ENCODE results near the gene NDUFA13.
"Not testable (repeated sequence)": the region's sequence is repeated elsewhere in the genome, so short reads cannot be mapped to it uniquely, and the experiment has no call there.

NDUFA13 gene

GRCh38 chr19:19515642-19516519 is at the start of gene NDUFA13:
NDUFA13 (plus strand) TSS chr19:19516225; CDS start chr19:19516239, 14 bp downstream.
- DNase-seq (ENCODE audit: low read depth in 2 of 2): peak; percentile 86

DNA sequence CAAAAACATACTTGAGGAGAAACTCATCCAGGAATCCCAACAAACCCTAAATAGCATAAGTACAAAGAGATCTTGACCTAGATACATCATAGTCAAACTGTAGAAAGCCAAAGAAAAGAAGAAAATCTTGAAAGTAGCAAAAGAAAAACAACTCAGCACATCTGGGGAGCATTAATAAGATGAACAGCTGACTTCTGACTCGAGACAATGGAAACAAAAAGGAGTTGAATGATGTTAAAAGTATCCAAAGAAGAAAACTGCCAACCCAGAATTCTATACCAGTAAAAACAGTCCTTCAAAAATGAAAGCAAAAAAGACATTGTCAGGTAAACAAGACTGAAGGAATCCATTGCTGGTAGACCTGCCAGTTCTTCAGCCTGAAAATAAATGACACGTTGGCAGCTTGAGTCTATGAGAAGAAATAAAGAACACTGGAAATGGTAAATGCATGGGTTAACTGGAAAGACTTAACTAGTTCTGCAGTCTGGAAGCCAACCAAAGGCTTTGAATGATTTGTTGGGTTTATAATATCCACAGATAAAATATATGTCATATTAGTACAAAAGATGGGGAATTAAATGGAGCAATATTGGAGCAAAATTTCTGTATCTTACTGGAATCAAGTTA is 47.5 kb upstream of the NDUFA13 start:
- DNase-seq (ENCODE audit: low read depth in 2 of 2): no peak

GRCh38 chr19:19470579-19470978 is 45.4 kb upstream of the NDUFA13 start:
- DNase-seq (ENCODE audit: low read depth in 2 of 2): no peak

- no peak for DNase-seq (ENCODE audit: low read depth in 2 of 2)
These were observed 44.3 kb upstream of the NDUFA13 start for GRCh38 chr19:19471682-19472081.

GRCh38 chr19:19472106-19472505 is 43.9 kb upstream of the NDUFA13 start:
- DNase-seq (ENCODE audit: low read depth in 2 of 2): not testable (repeated sequence)

DNA sequence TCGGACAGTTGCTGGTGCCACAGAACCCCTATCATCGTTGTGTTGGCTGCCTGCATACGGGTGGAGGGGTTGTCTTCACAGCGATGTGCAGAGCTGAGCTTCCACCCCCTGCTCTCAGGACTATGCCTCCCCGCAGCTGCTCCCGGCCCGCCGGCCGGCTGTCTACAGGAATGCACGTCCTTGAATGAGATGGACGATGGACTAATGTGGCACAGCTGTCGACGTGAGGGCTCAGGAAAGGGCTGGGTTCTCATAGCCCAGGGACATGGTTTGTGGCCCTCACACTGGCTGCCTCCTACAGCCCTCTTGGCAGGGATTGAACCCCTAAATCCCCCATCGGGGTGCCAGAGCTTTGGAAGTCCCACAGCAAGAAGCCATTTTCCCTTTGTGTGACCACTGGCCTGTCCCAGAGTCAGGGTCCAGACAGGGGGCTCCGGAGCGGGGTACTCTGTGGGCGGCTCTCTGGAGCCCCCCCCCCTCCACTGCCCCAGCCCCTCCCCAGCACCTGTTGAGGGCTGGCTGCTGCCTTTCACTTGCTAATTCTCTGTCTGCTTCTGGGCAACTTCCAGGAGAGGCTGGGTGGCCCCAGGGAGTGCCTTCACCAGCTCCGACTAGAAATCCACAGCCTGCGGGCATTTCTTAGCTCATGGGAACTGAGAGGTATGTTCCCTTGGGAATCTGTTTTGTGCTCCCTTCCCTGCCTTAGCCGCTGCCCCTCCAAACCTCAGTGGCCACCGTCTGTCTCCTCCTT is 40.8 kb upstream of the NDUFA13 start:
- DNase-seq (ENCODE audit: low read depth in 2 of 2): no peak

DNA sequence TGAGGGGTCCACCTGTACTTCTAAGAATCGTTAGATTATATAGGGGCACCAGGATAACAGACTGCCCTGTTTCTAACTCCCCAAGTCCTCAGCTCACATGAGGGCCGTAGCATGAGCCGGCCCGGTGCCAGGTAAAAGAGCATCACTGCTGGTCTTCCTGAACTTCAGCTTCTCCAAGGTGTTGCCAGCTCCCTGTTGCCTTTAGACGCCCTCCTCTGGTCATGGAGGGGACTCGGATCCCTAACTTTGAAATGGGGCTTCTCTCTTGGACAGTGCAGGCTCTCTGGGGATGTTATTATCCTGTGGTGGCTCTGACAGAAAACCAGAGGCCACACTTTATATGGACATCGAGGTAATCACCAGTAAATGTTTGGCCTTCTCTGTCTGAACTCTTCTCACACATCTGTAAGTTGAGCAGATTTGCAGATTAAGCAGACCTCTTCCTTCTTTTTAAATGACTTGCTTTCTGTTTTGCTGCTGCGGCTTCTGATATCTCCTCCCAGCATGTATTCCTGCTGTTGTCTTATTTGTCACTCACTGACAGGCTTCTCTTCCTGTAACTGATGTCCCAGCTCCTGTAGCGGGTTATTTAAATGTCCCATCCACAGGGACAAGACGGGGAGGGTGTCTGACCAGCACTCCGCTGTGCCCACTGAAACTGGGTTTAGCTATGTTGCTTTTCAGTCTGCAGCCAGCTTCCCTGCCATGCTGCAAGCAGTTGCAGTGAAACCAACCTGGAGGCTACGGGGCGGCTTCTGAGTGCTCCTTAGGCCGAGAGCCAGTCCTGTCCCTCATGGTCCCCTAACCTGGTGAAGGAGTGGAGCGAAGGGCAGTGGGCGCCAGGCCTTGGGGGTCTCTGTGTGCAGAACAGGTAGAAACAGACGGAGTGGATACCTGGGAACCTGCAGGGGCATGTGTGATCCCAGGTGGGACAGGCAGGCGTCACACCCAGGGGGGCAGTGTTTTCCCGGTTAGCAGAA is 39.9 kb upstream of the NDUFA13 start:
- DNase-seq (ENCODE audit: low read depth in 2 of 2): no peak

DNA sequence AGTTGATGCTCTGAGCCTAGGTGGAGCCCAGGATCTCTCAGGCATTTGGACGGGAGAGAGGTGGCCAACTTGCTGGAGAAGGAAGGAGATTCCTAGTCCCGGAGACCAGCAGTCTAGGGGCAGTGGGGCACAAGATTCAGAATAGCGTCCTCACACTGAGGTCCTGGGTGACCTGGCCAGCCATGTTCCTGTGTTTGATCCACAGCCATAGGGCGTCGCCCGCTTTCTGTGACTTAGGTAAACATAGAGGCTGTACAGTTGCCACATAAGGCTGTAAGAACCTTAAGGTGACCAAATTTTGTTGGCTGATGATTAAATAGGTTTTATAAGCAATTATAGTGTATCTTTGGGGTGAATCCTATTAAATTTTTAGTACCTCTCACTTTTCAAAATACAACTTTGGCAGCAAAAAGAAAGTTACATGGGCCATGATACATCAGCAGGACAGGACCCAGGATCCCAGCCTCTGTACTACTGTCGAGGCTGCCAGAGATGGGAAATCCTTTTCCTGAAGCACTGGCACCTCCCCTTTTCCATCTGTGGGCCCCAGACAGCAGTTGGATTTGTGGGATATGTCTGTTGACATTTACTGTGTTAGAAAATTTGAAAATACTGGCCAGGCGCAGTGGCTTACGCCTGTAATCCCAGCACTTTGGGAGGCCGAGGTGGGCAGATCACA is 38.2 kb upstream of the NDUFA13 start:
- no peak for DNase-seq (ENCODE audit: low read depth in 2 of 2)

- no peak for DNase-seq (ENCODE audit: low read depth in 2 of 2)
These were observed 35.3 kb upstream of the NDUFA13 start for GRCh38 chr19:19480688-19481087.

DNA sequence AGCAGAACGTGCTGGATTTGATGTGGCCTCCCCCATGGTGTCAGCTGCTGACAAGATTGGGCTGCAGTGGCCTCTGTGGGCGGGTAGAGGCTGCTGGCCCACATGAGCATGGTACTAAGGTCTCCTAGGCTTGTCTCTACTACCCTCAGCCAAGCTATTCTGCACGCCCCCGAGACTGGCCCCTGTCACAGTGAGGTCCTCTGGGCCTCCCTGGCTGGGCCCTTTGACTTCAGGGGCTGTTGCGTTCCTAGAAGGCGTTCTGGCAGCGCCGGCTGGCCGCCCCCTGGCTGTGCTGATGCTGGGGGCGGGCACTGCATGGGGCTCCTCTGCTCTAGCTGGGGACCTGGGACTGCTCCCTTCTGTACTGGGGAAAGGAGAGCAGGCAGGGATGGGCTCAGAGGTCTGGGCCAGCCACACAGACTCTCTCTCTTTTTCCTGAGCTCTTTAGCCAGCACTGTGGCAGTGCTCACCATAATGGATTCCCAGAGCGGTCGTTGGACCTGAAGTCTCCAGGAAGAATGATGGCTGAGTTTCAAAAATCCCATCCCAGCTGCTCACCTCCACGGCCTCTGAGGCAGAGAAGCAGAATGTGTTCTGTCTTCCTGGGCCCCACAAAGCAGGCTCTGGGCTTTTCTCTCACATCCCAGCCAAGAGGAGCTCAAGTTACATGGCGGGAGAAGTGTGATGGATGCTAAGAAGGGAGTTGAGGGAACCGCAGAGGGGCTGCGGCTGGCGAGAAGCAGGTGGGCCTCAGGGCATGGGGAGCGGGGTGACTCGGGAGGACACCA is 33.0 kb upstream of the NDUFA13 start:
- no peak for DNase-seq (ENCODE audit: low read depth in 2 of 2)

GRCh38 chr19:19485161-19485997 is 30.6 kb upstream of the NDUFA13 start:
- no peak for DNase-seq (ENCODE audit: low read depth in 2 of 2)

DNA sequence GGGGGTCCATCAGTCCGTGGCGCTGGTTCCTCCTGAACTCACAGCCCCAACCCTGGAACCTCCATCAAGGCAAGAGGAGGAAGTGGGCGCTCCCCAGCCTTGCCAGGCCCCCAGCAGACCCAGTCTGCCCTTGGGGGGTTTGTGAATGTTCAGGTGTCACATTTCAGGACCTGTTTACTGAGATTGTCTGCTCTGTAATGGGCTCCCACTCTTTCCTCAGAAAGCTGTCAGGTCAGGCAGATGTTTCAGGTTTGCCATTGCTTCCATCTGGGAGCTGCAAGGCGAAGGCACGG is 30.1 kb upstream of the NDUFA13 start:
- no peak for DNase-seq (ENCODE audit: low read depth in 2 of 2)

- no peak for DNase-seq (ENCODE audit: low read depth in 2 of 2)
These were observed 29.5 kb upstream of the NDUFA13 start for GRCh38 chr19:19486343-19487076.

DNA sequence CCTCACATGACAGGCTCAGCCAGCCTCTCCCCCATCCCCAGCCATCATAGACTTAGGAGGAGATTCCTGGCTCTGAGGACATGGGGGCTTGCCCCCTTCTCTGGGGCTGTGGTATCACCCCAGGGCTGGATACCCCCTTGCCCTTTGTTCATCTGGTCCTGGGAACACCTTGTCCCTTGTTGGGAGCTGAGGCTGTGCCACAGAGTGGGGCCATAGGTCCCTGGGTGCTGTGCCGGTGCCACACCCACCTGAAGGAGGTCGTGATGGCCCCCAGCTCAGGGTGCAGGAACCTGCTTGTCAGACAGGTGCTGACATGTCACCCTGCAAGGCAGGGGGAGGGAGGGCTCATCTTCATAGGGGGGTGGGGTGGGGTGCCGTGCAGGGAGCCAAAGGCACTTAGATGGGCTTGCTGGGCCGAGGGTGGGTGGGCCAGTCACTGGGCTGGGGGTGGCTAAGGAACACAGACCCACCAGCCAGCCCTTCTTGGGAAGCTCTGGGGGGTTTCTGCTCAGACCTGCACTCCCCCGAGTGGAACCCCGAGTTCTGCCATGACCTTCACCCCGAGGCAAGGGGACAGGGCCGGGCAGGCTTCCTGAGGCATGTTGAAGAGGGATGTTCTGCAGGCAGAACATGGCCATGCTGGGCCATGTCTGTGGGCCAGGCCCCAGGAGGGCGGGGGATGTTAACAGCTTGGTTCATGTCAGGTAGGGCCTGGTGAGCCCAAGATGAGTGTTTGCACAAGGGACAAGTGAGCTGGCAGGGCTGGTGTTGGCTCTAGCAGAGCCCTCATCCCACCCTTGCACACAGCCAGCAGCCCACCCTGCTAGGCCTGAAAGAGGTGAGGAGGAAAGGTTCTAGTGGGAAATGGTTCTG is 28.7 kb upstream of the NDUFA13 start:
- no peak for DNase-seq (ENCODE audit: low read depth in 2 of 2)

- no peak for DNase-seq (ENCODE audit: low read depth in 2 of 2)
These were observed 27.8 kb upstream of the NDUFA13 start for GRCh38 chr19:19487950-19488874.

All from stimulated activated CD8-positive, alpha-beta memory T cell treated with anti-CD3 and anti-CD28 coated beads, Interleukin-15, amount 100 ng/mL, for 48 hours (primary cell).